SK-N-SH treated with all-trans-retinoic acid at 6 μM for 48 hours (cell line): ENCODE data around the gene DES.

ENCODE experiments used
- ATAC-seq: fragments of 200-7000 bp; cut with Tn5 transposase; 3 replicates; pipeline ENCODE4 v1.9.1; 2020; ENCODE audit warnings: mild to moderate bottlenecking, moderate library complexity
- ARNTL ChIP-seq: fragments of 450-650 bp; formaldehyde crosslinking; IDR thresholded peaks from 2 replicates; pipeline ENCODE4 v1.5.0; 2020; ENCODE audit warnings: low read depth, mild to moderate bottlenecking, moderate library complexity, borderline replicate concordance
- GLIS3 ChIP-seq: fragments of 250-450 bp; sonication (Bioruptor Pico); IDR thresholded peaks from 2 replicates; pipeline ENCODE4 v1.5.0; 2020; ENCODE audit warnings: mild to moderate bottlenecking, moderate library complexity
- ISL1 ChIP-seq: fragments of 250-450 bp; sonication (Bioruptor Pico); IDR thresholded peaks from 2 replicates; pipeline ENCODE4 v2.1.2; 2022; ENCODE audit warnings: mild to moderate bottlenecking, moderate library complexity
- OSR1 ChIP-seq: fragments of 250-450 bp; sonication (Bioruptor Pico); IDR thresholded peaks from 2 replicates; pipeline ENCODE4 v1.8.0; 2022; ENCODE audit warnings: moderate library complexity, mild to moderate bottlenecking, inconsistent platforms
- PPARA ChIP-seq: fragments of 250-450 bp; sonication (Bioruptor Pico); IDR thresholded peaks from 2 replicates; pipeline ENCODE4 v1.5.0; 2020; ENCODE audit warnings: mild to moderate bottlenecking, borderline replicate concordance
- RARB ChIP-seq: fragments of 250-450 bp; sonication (Bioruptor Pico); IDR thresholded peaks from 2 replicates; pipeline ENCODE4 v1.8.0; 2021; ENCODE audit warnings: mild to moderate bottlenecking, moderate library complexity
- SNAI2 ChIP-seq: fragments of 250-450 bp; sonication (Bioruptor Pico); IDR thresholded peaks from 2 replicates; pipeline ENCODE4 v1.5.0; 2020; ENCODE audit warnings: mild to moderate bottlenecking, moderate library complexity
- TCF4 ChIP-seq: fragments of 250-450 bp; sonication (Bioruptor Pico); IDR thresholded peaks from 2 replicates; pipeline ENCODE4 v1.8.0; 2021; ENCODE audit warnings: mild to moderate bottlenecking, moderate library complexity, borderline replicate concordance
- TOX ChIP-seq: fragments of 250-450 bp; sonication (Bioruptor Pico); IDR thresholded peaks from 2 replicates; pipeline ENCODE4 v1.8.0; 2021; ENCODE audit warnings: mild to moderate bottlenecking, moderate library complexity, borderline replicate concordance
- ZFP3 ChIP-seq: fragments of 250-450 bp; sonication (Bioruptor Pico); IDR thresholded peaks from 2 replicates; pipeline ENCODE4 v1.5.0; 2020; ENCODE audit warnings: mild to moderate bottlenecking, moderate library complexity
- ZFP30 ChIP-seq: fragments of 450-650 bp; formaldehyde crosslinking; IDR thresholded peaks from 2 replicates; pipeline ENCODE4 v1.5.0; 2022; ENCODE audit warnings: mild to moderate bottlenecking, moderate library complexity
- ZNF565 ChIP-seq: fragments of 450-650 bp; formaldehyde crosslinking; conservative IDR thresholded peaks from 2 replicates; pipeline ENCODE4 v1.5.0; 2020; ENCODE audit warnings: low read depth, mild to moderate bottlenecking, moderate library complexity
- ZNF8 ChIP-seq: fragments of 450-650 bp; formaldehyde crosslinking; IDR thresholded peaks from 2 replicates; pipeline ENCODE4 v1.5.0; 2020; ENCODE audit warnings: mild to moderate bottlenecking, moderate library complexity
- TF ChIP-seq, protein P1 (sequence below): fragments of 250-450 bp; sonication (Bioruptor Pico); IDR thresholded peaks from 2 replicates; pipeline ENCODE4 v1.8.0; 2021; ENCODE audit warnings: low read depth, mild to moderate bottlenecking, moderate library complexity, borderline replicate concordance
- TF ChIP-seq, protein P2 (sequence below): fragments of 250-450 bp; sonication (Bioruptor Pico); IDR thresholded peaks from 2 replicates; pipeline ENCODE4 v1.5.1; 2020; ENCODE audit warnings: low read depth, mild to moderate bottlenecking, moderate library complexity
- TF ChIP-seq, protein P3 (sequence below): fragments of 250-450 bp; sonication (Bioruptor Pico); IDR thresholded peaks from 2 replicates; pipeline ENCODE4 v1.5.1; 2021; ENCODE audit warnings: mild to moderate bottlenecking, moderate library complexity
- TF ChIP-seq, protein P4 (sequence below): fragments of 250-450 bp; sonication (Bioruptor Pico); IDR thresholded peaks from 2 replicates; pipeline ENCODE4 v1.5.0; 2020; ENCODE audit warnings: mild to moderate bottlenecking, moderate library complexity

DES gene

DNA sequence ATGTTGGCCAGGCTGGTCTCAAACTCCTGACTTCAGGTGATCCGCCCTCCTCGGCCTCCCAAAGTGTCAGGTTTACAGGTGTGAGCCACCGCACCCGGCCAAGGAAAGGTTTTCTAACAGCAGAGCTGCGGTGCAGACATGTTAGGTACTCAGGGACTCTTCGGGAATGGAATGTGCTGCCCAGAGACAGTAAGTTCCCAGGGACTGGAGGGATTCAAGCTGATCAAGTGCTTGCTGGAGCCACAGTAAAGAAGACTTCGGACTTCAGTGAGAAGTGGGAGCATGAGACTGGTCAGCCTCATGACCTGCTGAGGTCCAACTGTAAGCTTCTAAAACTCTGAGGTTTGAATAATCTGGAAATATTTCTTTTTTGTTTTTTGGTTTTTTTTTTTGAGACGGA is 7.8 kb upstream of the DES start (continued):
- TF ChIP-seq PPARA (CRISPR knock-in tag): no peak
- no peak for TF ChIP-seq ZFP30 (CRISPR knock-in tag)
- TF ChIP-seq, protein P1, sequence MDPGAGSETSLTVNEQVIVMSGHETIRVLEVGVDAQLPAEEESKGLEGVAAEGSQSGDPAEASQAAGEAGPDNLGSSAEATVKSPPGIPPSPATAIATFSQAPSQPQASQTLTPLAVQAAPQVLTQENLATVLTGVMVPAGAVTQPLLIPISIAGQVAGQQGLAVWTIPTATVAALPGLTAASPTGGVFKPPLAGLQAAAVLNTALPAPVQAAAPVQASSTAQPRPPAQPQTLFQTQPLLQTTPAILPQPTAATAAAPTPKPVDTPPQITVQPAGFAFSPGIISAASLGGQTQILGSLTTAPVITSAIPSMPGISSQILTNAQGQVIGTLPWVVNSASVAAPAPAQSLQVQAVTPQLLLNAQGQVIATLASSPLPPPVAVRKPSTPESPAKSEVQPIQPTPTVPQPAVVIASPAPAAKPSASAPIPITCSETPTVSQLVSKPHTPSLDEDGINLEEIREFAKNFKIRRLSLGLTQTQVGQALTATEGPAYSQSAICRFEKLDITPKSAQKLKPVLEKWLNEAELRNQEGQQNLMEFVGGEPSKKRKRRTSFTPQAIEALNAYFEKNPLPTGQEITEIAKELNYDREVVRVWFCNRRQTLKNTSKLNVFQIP: no peak
- no peak for TF ChIP-seq OSR1
- TF ChIP-seq SNAI2 (CRISPR knock-in tag): no peak
- no peak for TF ChIP-seq ARNTL (CRISPR knock-in tag)
- no peak for TF ChIP-seq ISL1 (CRISPR knock-in tag)
- no peak for TF ChIP-seq ZFP3
- TF ChIP-seq, protein P2, sequence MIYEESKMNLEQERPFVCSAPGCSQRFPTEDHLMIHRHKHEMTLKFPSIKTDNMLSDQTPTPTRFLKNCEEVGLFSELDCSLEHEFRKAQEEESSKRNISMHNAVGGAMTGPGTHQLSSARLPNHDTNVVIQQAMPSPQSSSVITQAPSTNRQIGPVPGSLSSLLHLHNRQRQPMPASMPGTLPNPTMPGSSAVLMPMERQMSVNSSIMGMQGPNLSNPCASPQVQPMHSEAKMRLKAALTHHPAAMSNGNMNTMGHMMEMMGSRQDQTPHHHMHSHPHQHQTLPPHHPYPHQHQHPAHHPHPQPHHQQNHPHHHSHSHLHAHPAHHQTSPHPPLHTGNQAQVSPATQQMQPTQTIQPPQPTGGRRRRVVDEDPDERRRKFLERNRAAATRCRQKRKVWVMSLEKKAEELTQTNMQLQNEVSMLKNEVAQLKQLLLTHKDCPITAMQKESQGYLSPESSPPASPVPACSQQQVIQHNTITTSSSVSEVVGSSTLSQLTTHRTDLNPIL (CRISPR knock-in tag): no peak
- no peak for TF ChIP-seq ZNF565 (CRISPR knock-in tag)
- no peak for TF ChIP-seq GLIS3 (CRISPR knock-in tag)
- no peak for TF ChIP-seq TOX (CRISPR knock-in tag)
- no peak for TF ChIP-seq ZNF8 (CRISPR knock-in tag)

DNA sequence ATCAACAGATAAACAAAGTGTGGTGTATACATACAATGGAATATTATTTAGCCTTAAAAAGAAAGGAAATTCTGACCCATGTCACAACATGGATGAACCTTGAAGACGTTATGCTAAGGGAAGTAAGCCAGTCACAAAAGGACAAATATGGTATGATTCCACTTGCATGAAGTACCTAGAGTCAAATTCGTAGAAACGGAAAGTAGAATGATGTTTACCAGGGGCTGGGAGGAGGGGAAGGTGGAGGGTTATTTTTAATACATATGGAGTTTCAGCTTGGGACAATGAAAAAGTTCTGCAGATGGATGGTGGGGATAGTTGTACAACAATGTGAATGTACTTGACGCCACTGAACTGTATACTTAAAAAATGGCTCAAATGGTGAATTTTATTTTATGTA is 3.3 kb upstream of the DES start:
- no peak for TF ChIP-seq PPARA (CRISPR knock-in tag)
- no peak for TF ChIP-seq RARB
- TF ChIP-seq ZNF565 (CRISPR knock-in tag): no peak
- TF ChIP-seq TCF4 (CRISPR knock-in tag): no peak
- TF ChIP-seq, protein P1: no peak
- TF ChIP-seq ARNTL (CRISPR knock-in tag): no peak
- ATAC-seq: no peak

DNA sequence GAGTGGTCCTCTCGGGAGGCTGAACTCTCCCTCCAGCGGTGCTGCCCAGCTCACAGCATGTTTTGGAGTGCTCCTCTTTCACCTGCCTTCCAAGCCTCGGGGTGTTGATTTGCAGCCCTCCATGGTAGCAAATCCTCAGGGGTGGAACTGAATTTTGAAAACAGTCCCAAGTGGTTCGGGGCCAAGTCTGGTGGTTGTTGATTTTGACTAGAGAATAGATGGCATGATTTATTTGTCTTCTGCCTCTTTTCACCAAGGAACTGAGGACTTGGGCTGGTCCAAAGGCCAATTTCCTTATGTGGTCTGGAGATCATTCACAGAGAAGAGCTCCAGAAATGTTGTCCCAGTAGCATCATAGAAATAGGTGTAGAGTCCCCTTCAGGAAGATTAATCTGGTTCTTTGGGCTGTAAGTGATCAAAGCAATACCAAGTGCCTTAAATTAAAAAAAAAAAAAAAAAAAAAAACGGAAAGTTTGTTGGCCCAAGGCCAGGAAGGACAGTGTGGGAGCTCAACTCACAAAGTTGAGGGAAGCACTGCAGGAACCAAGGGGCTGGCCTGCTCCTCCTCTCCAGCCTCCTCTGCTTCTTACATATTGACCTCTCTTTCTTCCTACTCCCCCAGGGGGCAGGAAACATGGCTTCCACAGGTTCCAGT is 2.5 kb upstream of the DES start:
- TF ChIP-seq ZNF565 (CRISPR knock-in tag): no peak
- TF ChIP-seq, protein P3, sequence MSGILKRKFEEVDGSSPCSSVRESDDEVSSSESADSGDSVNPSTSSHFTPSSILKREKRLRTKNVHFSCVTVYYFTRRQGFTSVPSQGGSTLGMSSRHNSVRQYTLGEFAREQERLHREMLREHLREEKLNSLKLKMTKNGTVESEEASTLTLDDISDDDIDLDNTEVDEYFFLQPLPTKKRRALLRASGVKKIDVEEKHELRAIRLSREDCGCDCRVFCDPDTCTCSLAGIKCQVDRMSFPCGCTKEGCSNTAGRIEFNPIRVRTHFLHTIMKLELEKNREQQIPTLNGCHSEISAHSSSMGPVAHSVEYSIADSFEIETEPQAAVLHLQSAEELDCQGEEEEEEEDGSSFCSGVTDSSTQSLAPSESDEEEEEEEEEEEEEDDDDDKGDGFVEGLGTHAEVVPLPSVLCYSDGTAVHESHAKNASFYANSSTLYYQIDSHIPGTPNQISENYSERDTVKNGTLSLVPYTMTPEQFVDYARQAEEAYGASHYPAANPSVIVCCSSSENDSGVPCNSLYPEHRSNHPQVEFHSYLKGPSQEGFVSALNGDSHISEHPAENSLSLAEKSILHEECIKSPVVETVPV: no peak
- TF ChIP-seq GLIS3 (CRISPR knock-in tag): no peak
- TF ChIP-seq ZFP30 (CRISPR knock-in tag): no peak
- TF ChIP-seq, protein P4, sequence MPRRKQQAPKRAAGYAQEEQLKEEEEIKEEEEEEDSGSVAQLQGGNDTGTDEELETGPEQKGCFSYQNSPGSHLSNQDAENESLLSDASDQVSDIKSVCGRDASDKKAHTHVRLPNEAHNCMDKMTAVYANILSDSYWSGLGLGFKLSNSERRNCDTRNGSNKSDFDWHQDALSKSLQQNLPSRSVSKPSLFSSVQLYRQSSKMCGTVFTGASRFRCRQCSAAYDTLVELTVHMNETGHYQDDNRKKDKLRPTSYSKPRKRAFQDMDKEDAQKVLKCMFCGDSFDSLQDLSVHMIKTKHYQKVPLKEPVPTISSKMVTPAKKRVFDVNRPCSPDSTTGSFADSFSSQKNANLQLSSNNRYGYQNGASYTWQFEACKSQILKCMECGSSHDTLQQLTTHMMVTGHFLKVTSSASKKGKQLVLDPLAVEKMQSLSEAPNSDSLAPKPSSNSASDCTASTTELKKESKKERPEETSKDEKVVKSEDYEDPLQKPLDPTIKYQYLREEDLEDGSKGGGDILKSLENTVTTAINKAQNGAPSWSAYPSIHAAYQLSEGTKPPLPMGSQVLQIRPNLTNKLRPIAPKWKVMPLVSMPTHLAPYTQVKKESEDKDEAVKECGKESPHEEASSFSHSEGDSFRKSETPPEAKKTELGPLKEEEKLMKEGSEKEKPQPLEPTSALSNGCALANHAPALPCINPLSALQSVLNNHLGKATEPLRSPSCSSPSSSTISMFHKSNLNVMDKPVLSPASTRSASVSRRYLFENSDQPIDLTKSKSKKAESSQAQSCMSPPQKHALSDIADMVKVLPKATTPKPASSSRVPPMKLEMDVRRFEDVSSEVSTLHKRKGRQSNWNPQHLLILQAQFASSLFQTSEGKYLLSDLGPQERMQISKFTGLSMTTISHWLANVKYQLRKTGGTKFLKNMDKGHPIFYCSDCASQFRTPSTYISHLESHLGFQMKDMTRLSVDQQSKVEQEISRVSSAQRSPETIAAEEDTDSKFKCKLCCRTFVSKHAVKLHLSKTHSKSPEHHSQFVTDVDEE: no peak
- TF ChIP-seq ARNTL (CRISPR knock-in tag): no peak
- TF ChIP-seq TOX (CRISPR knock-in tag): no peak
- TF ChIP-seq, protein P1: no peak
- no peak for ATAC-seq
